GM18517 (cell line): ENCODE measurements around the gene POP7.

ENCODE experiments used
- ATAC-seq: cut with Tn5 transposase; IDR thresholded peaks from one replicate; pipeline ENCODE4 v1.9.1; 2021; ENCODE audit warnings: mild to moderate bottlenecking, moderate library complexity; ENCODE audit not compliant: unreplicated experiment

POP7 gene

GRCh38 chr7:100679129-100679926, 26.6 kb upstream of the POP7 start:
- ATAC-seq = no peak

- ATAC-seq = no peak
Measured at GRCh38 chr7:100679927-100680575, 25.9 kb upstream of the POP7 start.

GRCh38 chr7:100680576-100681271, 25.2 kb upstream of the POP7 start:
- ATAC-seq = no peak

- ATAC-seq = no peak
Measured at GRCh38 chr7:100681491-100682227, 24.3 kb upstream of the POP7 start.

- ATAC-seq = no peak
Measured at GRCh38 chr7:100682228-100682741, 23.6 kb upstream of the POP7 start.

- ATAC-seq = no peak
Measured at GRCh38 chr7:100682991-100683658, 22.8 kb upstream of the POP7 start.

- ATAC-seq = no peak
Measured at GRCh38 chr7:100683659-100684533, 22.0 kb upstream of the POP7 start.

- ATAC-seq = no peak
Measured at GRCh38 chr7:100684534-100685042, 21.3 kb upstream of the POP7 start.

- ATAC-seq = no peak
Measured at GRCh38 chr7:100685049-100685605, 20.8 kb upstream of the POP7 start.

- ATAC-seq = no peak
Measured at GRCh38 chr7:100685631-100686145, 20.2 kb upstream of the POP7 start.

GRCh38 chr7:100686201-100686821, 19.6 kb upstream of the POP7 start:
- no peak for ATAC-seq

- no peak for ATAC-seq
Measured at GRCh38 chr7:100686822-100687211, 19.1 kb upstream of the POP7 start.

GRCh38 chr7:100687261-100687660, 18.7 kb upstream of the POP7 start:
- ATAC-seq = no peak

GRCh38 chr7:100687751-100688300, 18.1 kb upstream of the POP7 start:
- no peak for ATAC-seq

GRCh38 chr7:100688326-100688860, 17.5 kb upstream of the POP7 start:
- no peak for ATAC-seq

GRCh38 chr7:100689230-100690135, 16.4 kb upstream of the POP7 start:
- ATAC-seq = no peak
